Fibroblast of lung (primary cell): ENCODE measurements around the gene SRGAP1. TPM values are rescaled to one million over a fixed set of nuclear protein-coding genes. Genes with fewer than 3 reads are reported as not detected.

Experiments
- DNase-seq, 2 donors: peaks; one replicate each; pipeline versions ENCODE4 v3.0.0 to v3.0.0-alpha.2; 2010; ENCODE audit warnings: low read depth in 2 of 2
- H2AFZ ChIP-seq: 2 replicates; pipeline ENCODE4 v1.5.1; 2012; ENCODE audit warnings: low read length, control low read depth, inconsistent platforms
- H3K27ac ChIP-seq: 2 replicates; pipeline ENCODE4 v1.5.1; 2011; ENCODE audit warnings: low read length, control low read depth; ENCODE audit not compliant: insufficient read depth
- H3K27me3 ChIP-seq: 2 replicates; pipeline ENCODE4 v1.5.1; 2011; ENCODE audit warnings: mild to moderate bottlenecking, low read length; ENCODE audit not compliant: control insufficient read depth, insufficient read depth
- H3K36me3 ChIP-seq: 2 replicates; pipeline ENCODE4 v1.5.1; 2011; ENCODE audit warnings: low read length; ENCODE audit not compliant: control insufficient read depth, insufficient read depth
- H3K4me1 ChIP-seq: 2 replicates; pipeline ENCODE4 v1.5.1; 2011; ENCODE audit warnings: low read length; ENCODE audit not compliant: control insufficient read depth, insufficient read depth; ENCODE audit errors: extremely low read depth
- H3K4me2 ChIP-seq: 2 replicates; pipeline ENCODE4 v1.5.1; 2011; ENCODE audit warnings: low read length, control low read depth; ENCODE audit not compliant: insufficient read depth; ENCODE audit errors: extremely low read depth
- H3K4me3 ChIP-seq, 4 experiments: fragments of 200-600 bp in 1 of 4; sonication (generic) in 1 of 4; replicated peaks in 1 of 4; 2 replicates each; pipeline ENCODE4 v1.5.1; 2011 to 2016; ENCODE audit warnings: low read length in 4 of 4, low read depth in 3 of 4, mild to moderate bottlenecking in 3 of 4, control low read depth in 2 of 4, inconsistent platforms in 1 of 4, mixed read lengths in 1 of 4; ENCODE audit not compliant: insufficient read depth in 1 of 4; ENCODE audit errors: control extremely low read depth in 1 of 4
- H3K79me2 ChIP-seq: 2 replicates; pipeline ENCODE4 v1.5.1; 2012; ENCODE audit warnings: mild to moderate bottlenecking, low read length, inconsistent platforms; ENCODE audit not compliant: control insufficient read depth, insufficient read depth
- H3K9ac ChIP-seq: 2 replicates; pipeline ENCODE4 v1.5.1; 2011; ENCODE audit warnings: mild to moderate bottlenecking, low read length, control low read depth; ENCODE audit not compliant: insufficient read depth
- H3K9me3 ChIP-seq: 2 replicates; pipeline ENCODE4 v1.5.1; 2012; ENCODE audit warnings: low read depth, low read length; ENCODE audit not compliant: control insufficient read depth, insufficient read depth
- H4K20me1 ChIP-seq: 2 replicates; pipeline ENCODE4 v1.5.1; 2011; ENCODE audit warnings: low read length; ENCODE audit not compliant: control insufficient read depth, insufficient read depth; ENCODE audit errors: extremely low read depth
- EZH2 ChIP-seq: IDR thresholded peaks from 2 replicates; pipeline ENCODE4 v1.5.1; 2012; ENCODE audit warnings: low read length, control low read depth, mild to moderate bottlenecking; ENCODE audit errors: missing control alignments
- polyA plus RNA-seq, 2 donors: library from polyadenylated mRNA; depleted of rRNA in 1 of 2; stranded (reverse) in 1 of 2; unstranded in 1 of 2; fragments of >200 nt; gene quantifications; 2 replicates each; pipeline ENCODE4 v1.2.1, GENCODE V29; 2011 to 2012; ENCODE audit warnings: missing spikeins in 1 of 2
- total RNA-seq: library from RNA; depleted of rRNA; stranded (reverse); fragments of >200 nt; gene quantifications from 2 replicates; pipeline ENCODE4 v1.2.1, GENCODE V29; 2014
- TF ChIP-seq, protein P1 (sequence below), 2 donors: IDR thresholded peaks in 1 of 2; conservative IDR thresholded peaks in 1 of 2; 1 replicate in 1 of 2; 2 replicates in 1 of 2; pipeline ENCODE4 v1.5.1; 2011 to 2012; ENCODE audit warnings: low read length in 2 of 2, control low read depth in 1 of 2, inconsistent platforms in 1 of 2, low read depth in 1 of 2, mild to moderate bottlenecking in 1 of 2

The SRGAP1 gene
- total and polyA plus RNA-seq, 2 donors (not counting 1 experiment from before 2014, with no cell fraction given), result 18.9 to 30.2 TPM

DNA sequence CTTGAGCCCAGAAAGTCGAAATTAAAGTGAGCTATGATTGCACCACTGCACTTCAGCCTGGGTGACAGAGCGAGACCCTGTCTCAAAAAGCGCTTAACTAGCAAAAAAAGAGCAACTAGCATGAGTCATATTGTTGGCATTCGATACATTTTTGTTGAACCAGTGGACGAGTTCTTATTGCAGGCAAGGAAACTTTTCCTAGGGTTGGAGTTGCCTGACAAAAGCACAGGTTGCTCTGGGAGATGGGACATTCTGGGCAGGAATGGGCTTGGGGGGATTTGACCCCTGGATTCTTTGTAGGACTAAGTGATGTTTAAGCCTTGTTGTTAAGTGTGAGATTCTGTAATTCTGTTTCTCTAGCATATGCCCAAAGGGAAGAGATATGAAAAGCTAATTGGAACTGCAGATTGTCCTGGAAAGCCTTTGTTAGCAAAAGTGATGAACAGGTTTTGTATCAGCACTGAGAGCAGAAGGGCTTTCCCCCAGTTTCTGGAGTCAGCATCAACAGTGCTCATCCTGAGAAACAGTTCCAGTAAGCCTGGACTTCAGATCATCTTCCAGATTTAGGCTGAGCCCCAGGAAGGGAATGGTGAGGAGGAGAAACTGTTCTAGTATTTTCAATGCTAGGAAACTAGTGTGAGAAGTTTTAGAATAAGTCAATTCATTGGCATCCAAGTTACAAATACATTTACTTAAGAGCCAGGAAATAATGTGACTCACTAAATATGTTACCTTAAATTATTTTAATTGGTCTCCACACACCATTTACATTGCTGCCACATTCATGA is 123.1 kb downstream of the SRGAP1 start:
- H3K9ac ChIP-seq, result no peak overlapping the region
- TF ChIP-seq, protein P1, sequence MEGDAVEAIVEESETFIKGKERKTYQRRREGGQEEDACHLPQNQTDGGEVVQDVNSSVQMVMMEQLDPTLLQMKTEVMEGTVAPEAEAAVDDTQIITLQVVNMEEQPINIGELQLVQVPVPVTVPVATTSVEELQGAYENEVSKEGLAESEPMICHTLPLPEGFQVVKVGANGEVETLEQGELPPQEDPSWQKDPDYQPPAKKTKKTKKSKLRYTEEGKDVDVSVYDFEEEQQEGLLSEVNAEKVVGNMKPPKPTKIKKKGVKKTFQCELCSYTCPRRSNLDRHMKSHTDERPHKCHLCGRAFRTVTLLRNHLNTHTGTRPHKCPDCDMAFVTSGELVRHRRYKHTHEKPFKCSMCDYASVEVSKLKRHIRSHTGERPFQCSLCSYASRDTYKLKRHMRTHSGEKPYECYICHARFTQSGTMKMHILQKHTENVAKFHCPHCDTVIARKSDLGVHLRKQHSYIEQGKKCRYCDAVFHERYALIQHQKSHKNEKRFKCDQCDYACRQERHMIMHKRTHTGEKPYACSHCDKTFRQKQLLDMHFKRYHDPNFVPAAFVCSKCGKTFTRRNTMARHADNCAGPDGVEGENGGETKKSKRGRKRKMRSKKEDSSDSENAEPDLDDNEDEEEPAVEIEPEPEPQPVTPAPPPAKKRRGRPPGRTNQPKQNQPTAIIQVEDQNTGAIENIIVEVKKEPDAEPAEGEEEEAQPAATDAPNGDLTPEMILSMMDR (conservative IDR thresholded peaks at IDR 0.05 in 1 of 2, IDR thresholded peaks at IDR 0.05 in 1 of 2; ENCODE audit: low read depth in 1 of 2, low read length in 2 of 2), result no peak
- no peak for TF ChIP-seq EZH2
- no peaks in the 10 kb centered on the region for H4K20me1 ChIP-seq
- H3K4me1 ChIP-seq, result peaks cover 11% of the 10 kb centered on the region
- H3K4me3 ChIP-seq, result no peak overlapping the region
- H2AFZ ChIP-seq, result no peak overlapping the region
- H3K4me2 ChIP-seq, result peak overlapping the region; percentile 46
- no peaks in the 10 kb centered on the region for H3K27me3 ChIP-seq
- no peaks in the 10 kb centered on the region for H3K9me3 ChIP-seq
- DNase-seq, result peak; percentile 78 to 79
- H3K79me2 ChIP-seq, result peaks cover 65% of the 10 kb centered on the region
- H3K36me3 ChIP-seq, result peaks cover 2% of the 10 kb centered on the region
- H3K27ac ChIP-seq, result peak overlapping the region; percentile 59

DNA sequence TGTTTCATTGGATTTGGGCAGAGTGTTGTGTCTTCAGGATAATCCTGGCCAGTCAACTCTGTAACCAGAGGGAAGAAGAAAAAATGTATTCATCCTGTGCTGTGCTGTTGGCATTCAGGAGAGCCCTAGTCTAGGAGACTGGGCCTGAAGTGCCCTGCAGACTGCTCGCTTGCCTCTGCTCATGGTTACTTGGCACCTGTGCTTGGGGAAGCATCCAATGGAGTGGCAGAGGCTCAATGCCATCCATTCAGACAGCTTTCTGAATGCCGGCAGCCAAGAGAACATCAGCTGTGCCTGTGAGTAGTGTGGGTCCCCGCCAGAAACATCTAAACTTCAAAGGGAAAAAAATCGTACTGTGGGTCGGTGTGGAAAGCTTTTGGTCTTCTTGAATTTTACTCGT is 124.2 kb downstream of the SRGAP1 start:
- Histone ChIP-seq H3K27me3 (no peaks in the 10 kb centered on the region), H3K4me2 (no peak overlapping the region), H3K27ac (peak overlapping the region; percentile 9), H3K79me2 (peaks cover 65% of the 10 kb centered on the region), H4K20me1 (no peaks in the 10 kb centered on the region), H3K4me1 (peaks cover 11% of the 10 kb centered on the region), H3K9ac (no peak overlapping the region), H3K9me3 (no peaks in the 10 kb centered on the region), H2AFZ (no peak overlapping the region), H3K36me3 (peaks cover 2% of the 10 kb centered on the region), H3K4me3 (no peak overlapping the region)
- no peak for TF ChIP-seq EZH2
- TF ChIP-seq, protein P1 (conservative IDR thresholded peaks at IDR 0.05 in 1 of 2, IDR thresholded peaks at IDR 0.05 in 1 of 2; ENCODE audit: low read depth in 1 of 2, low read length in 2 of 2), result no peak
- no peak for DNase-seq

DNA sequence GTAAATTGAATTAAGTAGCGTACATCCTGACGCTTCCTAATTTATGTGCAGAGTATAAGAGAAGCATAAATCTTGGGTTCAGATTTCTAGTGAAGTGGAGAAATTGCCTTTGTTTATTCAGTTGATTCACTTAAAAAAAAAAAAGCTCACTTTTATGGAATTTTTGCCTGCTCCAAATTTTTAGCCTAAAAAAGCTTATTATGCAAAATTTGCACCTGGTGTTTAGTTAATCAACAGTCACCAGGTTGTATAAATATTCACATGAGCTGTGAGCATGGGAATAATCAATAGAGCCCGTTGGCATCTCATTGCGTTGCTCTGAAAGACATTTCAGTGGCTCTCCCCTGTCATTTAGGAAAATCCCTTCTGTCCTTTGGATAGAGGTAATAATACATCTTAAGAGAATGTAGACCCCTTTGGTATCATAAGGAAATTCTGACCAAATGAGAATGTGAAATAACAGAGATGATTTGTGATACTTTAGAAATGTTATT is 132.4 kb downstream of the SRGAP1 start:
- Histone ChIP-seq H3K27me3 (no peaks in the 10 kb centered on the region), H3K4me1 (no peaks in the 10 kb centered on the region), H3K79me2 (peaks cover 55% of the 10 kb centered on the region), H2AFZ (no peak overlapping the region), H3K36me3 (no peaks in the 10 kb centered on the region), H4K20me1 (no peaks in the 10 kb centered on the region), H3K4me3 (no peak overlapping the region), H3K9me3 (no peaks in the 10 kb centered on the region), H3K4me2 (no peak overlapping the region), H3K9ac (no peak overlapping the region), H3K27ac (peak overlapping the region; percentile 17)
- TF ChIP-seq, protein P1 (conservative IDR thresholded peaks at IDR 0.05 in 1 of 2, IDR thresholded peaks at IDR 0.05 in 1 of 2; ENCODE audit: low read depth in 1 of 2, low read length in 2 of 2), result no peak
- no peak for TF ChIP-seq EZH2
- DNase-seq, result no peak
